ENCODE measurements around the gene TTLL9. TPM values are rescaled to one million over a fixed set of nuclear protein-coding genes. Genes with fewer than 3 reads are reported as not detected.
"Not testable (repeated sequence)": the region's sequence is repeated elsewhere in the genome, so short reads cannot be mapped to it uniquely, and the experiment has no call there.

TTLL9 gene
- total RNA-seq, 1 donor from 2014 or later: not detected

GRCh38 chr20:31909253-31910070 lies 39.0 kb downstream of the TTLL9 start:
- no peak for ATAC-seq (ENCODE audit: poor library complexity)
- intact Hi-C loops (cut with DNase I): no loop called here

GRCh38 chr20:31910071-31910803 lies 39.8 kb downstream of the TTLL9 start:
- intact Hi-C loops (cut with DNase I): no loop called here
- no peak for DNase-seq
- no peak for ATAC-seq (ENCODE audit: poor library complexity)

More at GRCh38 chr20:31909253-31910070, 39.0 kb downstream of the TTLL9 start:
- DNase-seq: no peak

GRCh38 chr20:31913431-31914157 lies 43.2 kb downstream of the TTLL9 start:
- DNase-seq: no peak
- no peak for ATAC-seq (ENCODE audit: poor library complexity)
- intact Hi-C loops (cut with DNase I): no loop called here

GRCh38 chr20:31914170-31914569 lies 43.7 kb downstream of the TTLL9 start:
- ATAC-seq (ENCODE audit: poor library complexity) (no peak), DNase-seq (no peak)
- intact Hi-C loops (cut with DNase I): no loop called here

- ATAC-seq (ENCODE audit: poor library complexity): no peak
- DNase-seq: no peak
- intact Hi-C loops (cut with DNase I): no loop called here
Measured at GRCh38 chr20:31915491-31916280, 45.3 kb downstream of the TTLL9 start.

- ATAC-seq (ENCODE audit: poor library complexity) (no peak), DNase-seq (no peak)
- intact Hi-C loops (cut with DNase I): no loop called here
Measured at GRCh38 chr20:31916708-31917107, 46.3 kb downstream of the TTLL9 start.

- DNase-seq; intact Hi-C loops (cut with DNase I); ATAC-seq (ENCODE audit: poor library complexity): not testable (repeated sequence)
Measured at GRCh38 chr20:31917962-31918412, 47.6 kb downstream of the TTLL9 start.

- ATAC-seq (ENCODE audit: poor library complexity) (no peak), DNase-seq (no peak)
- intact Hi-C loops (cut with DNase I): no loop called here
Measured at GRCh38 chr20:31918466-31919105, 48.2 kb downstream of the TTLL9 start.

GRCh38 chr20:31919410-31920155 lies 49.1 kb downstream of the TTLL9 start:
- intact Hi-C loops (cut with DNase I): no loop called here
- ATAC-seq (ENCODE audit: poor library complexity) (no peak), DNase-seq (no peak)

GRCh38 chr20:31920275-31920855 lies 49.9 kb downstream of the TTLL9 start:
- intact Hi-C loops (cut with DNase I): no loop called here
- DNase-seq (no peak), ATAC-seq (ENCODE audit: poor library complexity) (no peak)

GRCh38 chr20:31921480-31921879 lies 51.0 kb downstream of the TTLL9 start:
- ATAC-seq (ENCODE audit: poor library complexity); DNase-seq; intact Hi-C loops (cut with DNase I): not testable (repeated sequence)

- ATAC-seq (ENCODE audit: poor library complexity): no peak
- DNase-seq: no peak
- intact Hi-C loops (cut with DNase I): no loop called here
Measured at GRCh38 chr20:31922181-31922580, 51.7 kb downstream of the TTLL9 start.

- DNase-seq (no peak), ATAC-seq (ENCODE audit: poor library complexity) (no peak)
- intact Hi-C loops (cut with DNase I): no loop called here
Measured at GRCh38 chr20:31922588-31922987, 52.2 kb downstream of the TTLL9 start.

GRCh38 chr20:31923388-31924331 lies 53.2 kb downstream of the TTLL9 start:
- DNase-seq: no peak
- no peak for ATAC-seq (ENCODE audit: poor library complexity)
- intact Hi-C loops (cut with DNase I): no loop called here

GRCh38 chr20:31924561-31924960 lies 54.1 kb downstream of the TTLL9 start:
- intact Hi-C loops (cut with DNase I): no loop called here
- DNase-seq: no peak
- no peak for ATAC-seq (ENCODE audit: poor library complexity)

GRCh38 chr20:31925631-31926030 lies 55.2 kb downstream of the TTLL9 start:
- DNase-seq (no peak), ATAC-seq (ENCODE audit: poor library complexity) (no peak)
- intact Hi-C loops (cut with DNase I): no loop called here

Data from Right ventricle myocardium superior (tissue), 1 donor.